CD4-positive, alpha-beta T cell treated with Interleukin-15 for 4 hours (primary cell): ENCODE results near the gene CDS2.
A peak's percentile ranks its signal among the peaks of the same experiment; 100 is the strongest.

Experiments used
- DNase-seq: peaks from one replicate; pipeline ENCODE4 v3.0.0-alpha.2; 2020; ENCODE audit warnings: low spot score

Gene CDS2

GRCh38 chr20:5181958-5182357 is 55.1 kb downstream of the CDS2 start:
- no peak for DNase-seq

GRCh38 chr20:5182615-5183254 is 55.9 kb downstream of the CDS2 start:
- no peak for DNase-seq

- no peak for DNase-seq
Observed at GRCh38 chr20:5183731-5184474, 57.1 kb downstream of the CDS2 start.

- DNase-seq: no peak
Observed at GRCh38 chr20:5184684-5185083, 57.9 kb downstream of the CDS2 start.

GRCh38 chr20:5187122-5187521 is 60.3 kb downstream of the CDS2 start:
- DNase-seq: no peak

GRCh38 chr20:5188736-5189135 is 61.9 kb downstream of the CDS2 start:
- DNase-seq: no peak

GRCh38 chr20:5189917-5190316 is 63.1 kb downstream of the CDS2 start:
- no peak for DNase-seq

- no peak for DNase-seq
Observed at GRCh38 chr20:5190444-5190843, 63.6 kb downstream of the CDS2 start.

- peak; percentile 58 for DNase-seq
Observed at GRCh38 chr20:5191829-5192569, 65.2 kb downstream of the CDS2 start.

GRCh38 chr20:5192570-5193431 is 66.0 kb downstream of the CDS2 start:
- DNase-seq: no peak

- DNase-seq: no peak
Observed at GRCh38 chr20:5195655-5196054, 68.8 kb downstream of the CDS2 start.

- DNase-seq: no peak
Observed at GRCh38 chr20:5196149-5196548, 69.3 kb downstream of the CDS2 start.

- DNase-seq: no peak
Observed at GRCh38 chr20:5197270-5197827, 70.5 kb downstream of the CDS2 start.

- no peak for DNase-seq
Observed at GRCh38 chr20:5197847-5198650, 71.2 kb downstream of the CDS2 start.

- no peak for DNase-seq
Observed at GRCh38 chr20:5198651-5198924, 71.8 kb downstream of the CDS2 start.

GRCh38 chr20:5203380-5203779 is 76.6 kb downstream of the CDS2 start:
- no peak for DNase-seq

- peak; percentile 66 for DNase-seq
Observed at GRCh38 chr20:5205348-5206210, 78.8 kb downstream of the CDS2 start.

GRCh38 chr20:5207138-5207537 is 80.3 kb downstream of the CDS2 start:
- DNase-seq: no peak

GRCh38 chr20:5211803-5212714 is 85.3 kb downstream of the CDS2 start:
- DNase-seq: no peak
